ENCODE results near the gene TRIM28. TPM values are rescaled to one million over a fixed set of nuclear protein-coding genes. Genes with fewer than 3 reads are reported as not detected.

Gene TRIM28
- total and polyA plus RNA-seq, 2 donors (not counting 1 experiment from before 2014, with no cell fraction given), result 160 to 325 TPM

- Histone ChIP-seq H3K79me2 (ENCODE audit: control insufficient read depth, insufficient read depth, low read length) (peaks cover 50% of the 10 kb centered on the region), H3K4me2 (ENCODE audit: extremely low read depth, insufficient read depth, low read length) (peak overlapping the region; percentile 15), H3K36me3 (ENCODE audit: control insufficient read depth, insufficient read depth, low read length) (peaks cover 54% of the 10 kb centered on the region), H4K20me1 (ENCODE audit: control insufficient read depth, extremely low read depth, insufficient read depth, low read length) (peaks cover 7% of the 10 kb centered on the region), H3K9ac (ENCODE audit: insufficient read depth, low read length) (no peak overlapping the region), H2AFZ (ENCODE audit: low read length) (no peak overlapping the region), H3K4me3 (replicated peaks in 1 of 4; ENCODE audit: control extremely low read depth in 1 of 4, insufficient read depth in 1 of 4, low read depth in 3 of 4, low read length in 4 of 4) (peak overlapping the region in 2 of 4 experiments; percentile 6 to 14), H3K27ac (ENCODE audit: insufficient read depth, low read length) (no peak overlapping the region), H3K27me3 (ENCODE audit: control insufficient read depth, insufficient read depth, low read length) (no peaks in the 10 kb centered on the region), H3K4me1 (ENCODE audit: control insufficient read depth, extremely low read depth, insufficient read depth, low read length) (peaks cover 9% of the 10 kb centered on the region), H3K9me3 (ENCODE audit: control insufficient read depth, insufficient read depth, low read depth, low read length) (no peaks in the 10 kb centered on the region)
- TF ChIP-seq CTCF (conservative IDR thresholded peaks at IDR 0.05 in 1 of 2, IDR thresholded peaks at IDR 0.05 in 1 of 2; ENCODE audit: low read depth in 1 of 2, low read length in 2 of 2) (no peak), EZH2 (IDR thresholded peaks at IDR 0.05; ENCODE audit: low read length, missing control alignments) (no peak)
- DNase-seq (ENCODE audit: low read depth in 2 of 2), result no peak
Observed at GRCh38 chr19:58547323-58548312, 3.8 kb downstream of the TRIM28 start.

GRCh38 chr19:58548859-58549663, 5.2 kb downstream of the TRIM28 start:
- Histone ChIP-seq H3K27me3 (ENCODE audit: control insufficient read depth, insufficient read depth, low read length) (no peaks in the 10 kb centered on the region), H3K79me2 (ENCODE audit: control insufficient read depth, insufficient read depth, low read length) (peaks cover 55% of the 10 kb centered on the region), H3K9ac (ENCODE audit: insufficient read depth, low read length) (no peak overlapping the region), H3K4me2 (ENCODE audit: extremely low read depth, insufficient read depth, low read length) (no peak overlapping the region), H3K4me1 (ENCODE audit: control insufficient read depth, extremely low read depth, insufficient read depth, low read length) (peaks cover 15% of the 10 kb centered on the region), H3K36me3 (ENCODE audit: control insufficient read depth, insufficient read depth, low read length) (peaks cover 56% of the 10 kb centered on the region), H2AFZ (ENCODE audit: low read length) (no peak overlapping the region), H3K9me3 (ENCODE audit: control insufficient read depth, insufficient read depth, low read depth, low read length) (no peaks in the 10 kb centered on the region), H3K4me3 (replicated peaks in 1 of 4; ENCODE audit: control extremely low read depth in 1 of 4, insufficient read depth in 1 of 4, low read depth in 3 of 4, low read length in 4 of 4) (no peak overlapping the region), H4K20me1 (ENCODE audit: control insufficient read depth, extremely low read depth, insufficient read depth, low read length) (peaks cover 7% of the 10 kb centered on the region), H3K27ac (ENCODE audit: insufficient read depth, low read length) (no peak overlapping the region)
- TF ChIP-seq EZH2 (IDR thresholded peaks at IDR 0.05; ENCODE audit: low read length, missing control alignments) (no peak), CTCF (conservative IDR thresholded peaks at IDR 0.05 in 1 of 2, IDR thresholded peaks at IDR 0.05 in 1 of 2; ENCODE audit: low read depth in 1 of 2, low read length in 2 of 2) (no peak)
- no peak for DNase-seq (ENCODE audit: low read depth in 2 of 2)
